GM10847 (cell line): ENCODE data around the gene EMC7.

Experiments
- POLR2A ChIP-seq: IDR thresholded peaks from 2 replicates; pipeline ENCODE4 v1.6.1; 2011; ENCODE audit not compliant: insufficient read length; ENCODE audit errors: extremely low read depth

The EMC7 gene

GRCh38 chr15:34107315-34107714 lies 5.7 kb upstream of the EMC7 start:
- TF ChIP-seq POLR2A = no peak

DNA sequence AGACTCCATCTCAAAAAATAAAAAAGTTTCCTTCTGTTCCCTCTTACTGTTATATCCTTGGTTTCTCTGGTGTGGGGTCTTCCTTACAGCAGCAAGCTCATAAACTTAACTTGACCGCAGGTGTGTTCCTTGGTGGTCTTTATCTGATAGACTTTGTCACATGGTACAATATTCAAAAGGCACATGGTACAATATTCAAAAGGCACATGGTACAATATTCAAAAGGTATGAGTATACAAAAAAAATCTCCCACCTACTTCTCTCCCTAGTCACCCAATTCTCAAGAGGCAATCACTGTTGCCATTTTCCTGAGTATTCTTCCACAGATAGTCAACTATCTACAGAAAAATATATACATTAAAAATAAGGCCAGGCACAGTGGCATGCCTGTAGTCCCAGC lies 4.8 kb upstream of the EMC7 start:
- no peak for TF ChIP-seq POLR2A

DNA sequence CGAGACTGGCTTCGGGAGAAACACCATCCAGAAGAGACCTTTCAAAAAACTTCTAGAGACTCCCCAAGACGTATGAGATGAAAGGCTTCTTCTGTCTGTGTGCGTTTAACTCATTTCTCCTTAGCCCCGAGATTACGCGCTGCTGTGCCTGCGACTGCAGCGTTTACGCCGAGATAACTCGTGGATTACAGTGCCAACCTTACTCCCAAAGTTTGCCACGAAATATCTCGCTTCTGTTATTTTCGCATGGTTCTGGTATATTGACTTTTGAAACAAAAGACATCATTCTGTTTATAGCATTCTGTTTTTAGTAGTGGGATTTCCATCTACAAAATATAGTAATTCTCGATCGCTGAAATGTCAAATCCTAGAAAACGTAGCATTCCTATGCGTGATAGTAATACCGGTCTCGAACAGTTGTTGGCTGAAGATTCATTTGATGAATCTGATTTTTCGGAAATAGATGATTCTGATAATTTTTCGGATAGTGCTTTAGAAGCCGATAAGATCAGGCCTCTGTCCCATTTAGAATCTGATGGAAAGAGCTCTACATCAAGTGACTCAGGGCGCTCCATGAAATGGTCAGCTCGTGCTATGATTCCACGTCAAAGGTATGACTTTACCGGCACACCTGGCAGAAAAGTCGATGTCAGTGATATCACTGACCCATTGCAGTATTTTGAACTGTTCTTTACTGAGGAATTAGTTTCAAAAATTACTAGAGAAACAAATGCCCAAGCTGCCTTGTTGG lies 688 bp upstream of the EMC7 start:
- no peak for TF ChIP-seq POLR2A

GRCh38 chr15:34099914-34100313 lies 1.7 kb downstream of the EMC7 start:
- no peak for TF ChIP-seq POLR2A

- TF ChIP-seq POLR2A = no peak
Measured at GRCh38 chr15:34085746-34086145, 15.9 kb downstream of the EMC7 start.

DNA sequence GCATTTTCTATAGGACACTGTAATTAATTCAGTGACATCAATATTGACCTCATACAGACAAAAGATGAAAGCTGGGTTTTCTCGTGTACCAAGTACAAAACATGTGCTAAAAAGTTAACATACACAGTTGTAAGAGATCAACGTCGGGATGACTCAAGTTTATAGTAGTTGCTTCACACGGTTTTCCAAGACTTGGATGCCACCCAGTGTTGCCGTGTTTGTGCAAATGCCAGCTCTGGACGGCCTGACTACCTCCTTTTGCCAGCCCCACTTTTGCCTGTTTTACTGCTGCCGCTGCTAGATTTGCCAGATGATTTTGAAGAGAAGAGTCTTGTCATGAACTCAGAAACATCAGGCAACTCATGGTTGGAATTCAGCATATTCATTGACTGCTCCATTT lies 17.6 kb downstream of the EMC7 start:
- TF ChIP-seq POLR2A = no peak

DNA sequence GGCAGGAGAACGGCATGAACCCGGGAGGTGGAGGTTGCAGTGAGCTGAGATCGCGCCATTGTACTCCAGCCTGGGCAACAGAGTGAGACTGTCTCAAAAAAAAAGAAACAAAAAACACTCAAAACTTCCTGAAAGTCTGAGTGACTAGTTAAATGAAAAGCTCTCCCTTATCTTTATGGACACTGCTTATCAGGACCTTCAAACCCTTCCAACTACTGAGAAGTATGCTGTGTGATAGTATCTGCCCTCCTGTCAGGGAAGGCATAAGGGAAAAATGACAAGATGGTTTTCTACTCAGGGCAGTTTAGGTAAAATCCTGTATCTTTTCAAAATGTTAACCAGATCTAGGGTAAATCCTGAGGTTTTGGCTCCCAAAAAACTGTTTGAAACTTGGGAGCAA lies 21.8 kb downstream of the EMC7 start:
- TF ChIP-seq POLR2A = no peak

DNA sequence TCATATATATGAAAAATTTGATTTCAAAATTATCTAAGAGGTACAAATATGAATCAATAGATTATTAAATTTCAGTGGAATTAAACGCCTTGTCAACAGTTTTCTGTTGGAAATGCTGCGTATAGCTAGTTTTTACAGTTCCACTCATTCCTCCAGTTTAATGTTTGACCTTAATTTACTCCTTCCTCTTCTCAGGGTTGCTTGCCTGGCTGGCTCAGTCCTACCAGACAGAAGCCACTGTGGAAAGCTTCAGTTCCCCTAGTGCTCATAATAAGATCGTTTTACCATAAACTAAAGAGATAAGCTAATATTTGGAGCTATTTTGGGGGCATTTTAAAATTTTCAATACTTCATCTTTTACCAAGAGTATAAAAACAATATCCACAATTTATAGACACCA lies 22.8 kb downstream of the EMC7 start:
- no peak for TF ChIP-seq POLR2A

DNA sequence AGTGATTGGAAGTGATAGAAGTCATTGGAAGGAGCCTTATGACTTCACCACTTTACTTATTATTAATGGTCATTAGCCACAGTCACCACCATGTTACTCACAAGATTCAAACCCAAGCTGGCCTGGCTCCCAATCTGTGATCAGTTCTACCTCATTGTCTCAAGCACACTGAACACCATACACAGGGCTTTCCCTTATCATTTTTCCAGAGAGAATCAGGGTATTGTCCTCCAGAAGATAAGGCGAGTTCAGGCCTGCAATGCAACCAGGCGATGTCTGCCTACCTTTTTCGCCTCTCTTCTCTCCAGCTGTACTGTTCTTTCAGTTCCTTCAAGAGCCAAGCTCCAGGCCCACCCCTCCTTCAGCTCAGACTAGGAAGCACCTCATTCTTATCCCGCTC lies 24.9 kb downstream of the EMC7 start:
- no peak for TF ChIP-seq POLR2A

GRCh38 chr15:34070003-34070402 lies 31.7 kb downstream of the EMC7 start:
- no peak for TF ChIP-seq POLR2A

GRCh38 chr15:34065941-34066340 lies 35.7 kb downstream of the EMC7 start:
- no peak for TF ChIP-seq POLR2A

DNA sequence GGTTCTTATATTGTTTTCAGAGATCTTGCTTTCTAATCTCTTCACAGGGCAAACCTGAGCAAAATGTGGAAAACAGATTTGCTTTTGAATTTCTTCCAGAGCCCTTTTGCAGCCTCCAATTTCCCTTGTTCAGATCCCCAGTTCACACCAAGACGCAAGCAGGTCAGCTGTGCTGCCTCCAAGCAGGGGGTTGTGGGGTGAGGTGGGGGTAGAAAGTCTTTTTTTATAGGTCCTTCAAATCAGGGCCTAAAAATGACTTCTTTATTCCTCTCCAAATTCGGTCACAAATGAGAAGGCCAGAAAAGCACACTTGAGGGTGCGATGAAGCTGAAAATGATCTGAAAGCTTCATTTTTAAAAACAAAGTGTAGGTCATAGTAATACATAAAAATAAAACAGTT lies 36.4 kb downstream of the EMC7 start:
- no peak for TF ChIP-seq POLR2A

DNA sequence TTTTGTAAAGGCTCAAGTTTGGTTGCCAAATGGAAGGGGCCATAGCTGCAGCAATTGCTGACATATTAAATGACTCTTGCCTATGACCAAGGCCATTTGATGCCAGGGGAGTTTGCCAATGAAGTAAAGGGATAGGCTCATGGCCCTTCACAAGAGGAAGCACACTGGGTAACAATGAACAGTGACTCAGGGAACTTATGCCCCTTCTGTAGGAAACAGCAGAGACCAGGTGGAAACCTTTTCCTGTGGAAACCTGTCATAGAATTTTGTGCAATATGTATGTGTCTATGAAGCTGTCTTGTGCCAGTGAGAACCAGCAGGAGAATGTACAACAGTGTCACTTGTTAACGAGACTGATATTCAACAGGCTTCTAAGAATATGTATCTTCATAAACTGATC lies 37.2 kb downstream of the EMC7 start:
- TF ChIP-seq POLR2A = no peak

DNA sequence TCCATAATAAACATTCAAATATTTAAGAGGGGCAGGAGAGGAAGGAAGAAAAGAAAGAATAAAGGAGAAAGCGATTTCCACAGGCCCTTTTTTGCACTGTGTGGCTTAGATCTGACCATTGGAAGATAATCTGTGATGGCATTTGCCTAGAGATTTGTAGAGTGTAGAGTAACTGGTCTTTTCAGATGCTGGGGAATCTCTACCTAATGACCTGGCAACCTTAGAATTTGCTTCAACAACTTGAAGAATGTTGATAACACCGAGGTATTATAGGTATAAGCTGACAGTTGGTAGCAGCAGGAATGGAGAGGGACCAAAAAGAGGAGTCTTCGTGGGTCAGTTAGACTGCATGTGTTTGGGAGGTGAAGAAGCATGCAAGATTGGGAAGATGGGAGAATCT lies 41.7 kb downstream of the EMC7 start:
- no peak for TF ChIP-seq POLR2A

GRCh38 chr15:34059476-34059875 lies 42.2 kb downstream of the EMC7 start:
- TF ChIP-seq POLR2A = no peak

DNA sequence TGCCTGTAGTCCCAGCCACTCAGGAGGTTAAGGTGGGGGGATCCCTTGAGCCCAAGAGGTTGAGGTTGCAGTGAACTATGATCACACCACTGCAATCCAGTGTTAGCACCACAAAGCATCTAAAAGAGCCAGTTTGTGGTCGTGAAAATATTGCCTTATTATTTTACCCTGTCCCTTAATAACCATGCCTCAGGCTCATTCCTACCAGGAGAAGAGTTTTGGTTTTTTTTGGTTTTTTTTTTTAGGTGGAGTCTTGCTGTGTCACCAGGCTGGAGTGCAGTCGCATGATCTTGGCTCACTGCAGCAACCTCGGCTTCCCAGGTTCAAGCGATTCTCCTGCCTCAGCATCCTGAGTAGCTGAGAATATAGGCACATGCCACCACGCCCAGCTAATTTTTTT lies 44.8 kb downstream of the EMC7 start:
- no peak for TF ChIP-seq POLR2A

DNA sequence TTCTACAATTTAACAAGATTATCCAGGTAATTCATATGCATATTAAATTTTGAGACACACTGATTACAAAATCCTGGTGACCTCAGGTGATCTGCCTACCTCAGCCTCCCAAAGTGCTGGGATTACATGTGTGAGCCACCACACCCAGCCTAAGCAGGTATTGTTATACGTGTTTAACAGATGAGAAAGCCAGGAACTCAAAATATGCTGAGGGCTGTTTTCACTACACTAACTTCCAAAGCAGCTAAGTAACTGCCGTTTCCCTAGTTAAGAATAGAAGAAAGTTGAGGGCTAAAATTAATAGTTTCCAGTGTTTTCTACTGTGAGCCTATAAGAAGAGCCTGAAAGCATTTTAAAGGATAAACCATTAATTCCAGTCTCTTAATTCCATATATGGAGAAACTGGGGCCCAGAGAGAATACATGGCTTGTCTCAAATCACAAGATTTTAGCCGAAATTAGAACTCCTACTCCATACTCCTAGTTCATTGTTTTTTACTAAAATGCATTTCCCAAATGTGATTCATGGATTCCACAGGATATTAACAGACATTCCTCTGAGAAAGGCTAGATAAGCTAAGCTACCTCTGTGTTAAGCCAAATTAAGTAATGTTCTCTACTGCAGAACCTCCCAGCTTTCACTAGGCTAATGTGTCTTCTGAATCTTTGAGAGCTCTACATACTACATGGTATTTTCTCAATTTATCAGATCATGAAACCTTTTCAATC lies 45.6 kb downstream of the EMC7 start:
- TF ChIP-seq POLR2A = no peak
